Epithelial cell of proximal tubule (primary cell): ENCODE data around the gene LMOD2. TPM values are rescaled to one million over a fixed set of nuclear protein-coding genes. Genes with fewer than 3 reads are reported as not detected.

ENCODE experiments used
- DNase-seq: peaks from one replicate; pipeline ENCODE4 v3.0.0-alpha.2; 2011; ENCODE audit warnings: low read depth
- H3K4me3 ChIP-seq: 2 replicates; pipeline ENCODE4 v1.5.1; 2011; ENCODE audit warnings: low read depth, mild to moderate bottlenecking, low read length
- total RNA-seq: library from RNA; depleted of rRNA; stranded (reverse); fragments of >200 nt; gene quantifications from 2 replicates; pipeline ENCODE4 v1.2.3, GENCODE V29; 2015
- TF ChIP-seq, protein P1 (sequence below): conservative IDR thresholded peaks from 2 replicates; pipeline ENCODE4 v1.5.1; 2012; ENCODE audit warnings: low read depth, mild to moderate bottlenecking, low read length

LMOD2 gene
- total RNA-seq, 1 donor from 2014 or later, result not detected

DNA sequence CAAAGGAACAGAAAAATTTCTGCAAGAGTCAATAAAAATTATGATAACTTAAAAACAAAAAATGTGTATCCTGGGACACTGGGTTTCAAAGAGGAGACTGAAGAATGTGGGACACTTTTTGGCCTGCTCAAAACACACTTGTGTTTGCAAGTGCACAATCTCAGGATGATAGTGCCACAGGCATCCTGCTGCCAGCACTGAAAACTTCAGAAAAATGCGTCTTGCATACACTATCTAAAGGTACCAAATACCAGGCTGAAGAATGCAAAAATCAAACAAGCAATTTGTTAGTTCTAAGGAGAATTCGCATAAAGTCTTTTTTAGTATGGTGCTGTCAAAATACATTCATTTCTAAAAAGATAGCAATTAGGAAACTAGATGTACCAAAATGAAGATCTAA, 55.0 kb downstream of the LMOD2 start:
- no peak for DNase-seq
- no peak overlapping the region for H3K4me3 ChIP-seq
- TF ChIP-seq, protein P1, sequence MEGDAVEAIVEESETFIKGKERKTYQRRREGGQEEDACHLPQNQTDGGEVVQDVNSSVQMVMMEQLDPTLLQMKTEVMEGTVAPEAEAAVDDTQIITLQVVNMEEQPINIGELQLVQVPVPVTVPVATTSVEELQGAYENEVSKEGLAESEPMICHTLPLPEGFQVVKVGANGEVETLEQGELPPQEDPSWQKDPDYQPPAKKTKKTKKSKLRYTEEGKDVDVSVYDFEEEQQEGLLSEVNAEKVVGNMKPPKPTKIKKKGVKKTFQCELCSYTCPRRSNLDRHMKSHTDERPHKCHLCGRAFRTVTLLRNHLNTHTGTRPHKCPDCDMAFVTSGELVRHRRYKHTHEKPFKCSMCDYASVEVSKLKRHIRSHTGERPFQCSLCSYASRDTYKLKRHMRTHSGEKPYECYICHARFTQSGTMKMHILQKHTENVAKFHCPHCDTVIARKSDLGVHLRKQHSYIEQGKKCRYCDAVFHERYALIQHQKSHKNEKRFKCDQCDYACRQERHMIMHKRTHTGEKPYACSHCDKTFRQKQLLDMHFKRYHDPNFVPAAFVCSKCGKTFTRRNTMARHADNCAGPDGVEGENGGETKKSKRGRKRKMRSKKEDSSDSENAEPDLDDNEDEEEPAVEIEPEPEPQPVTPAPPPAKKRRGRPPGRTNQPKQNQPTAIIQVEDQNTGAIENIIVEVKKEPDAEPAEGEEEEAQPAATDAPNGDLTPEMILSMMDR, result no peak

DNA sequence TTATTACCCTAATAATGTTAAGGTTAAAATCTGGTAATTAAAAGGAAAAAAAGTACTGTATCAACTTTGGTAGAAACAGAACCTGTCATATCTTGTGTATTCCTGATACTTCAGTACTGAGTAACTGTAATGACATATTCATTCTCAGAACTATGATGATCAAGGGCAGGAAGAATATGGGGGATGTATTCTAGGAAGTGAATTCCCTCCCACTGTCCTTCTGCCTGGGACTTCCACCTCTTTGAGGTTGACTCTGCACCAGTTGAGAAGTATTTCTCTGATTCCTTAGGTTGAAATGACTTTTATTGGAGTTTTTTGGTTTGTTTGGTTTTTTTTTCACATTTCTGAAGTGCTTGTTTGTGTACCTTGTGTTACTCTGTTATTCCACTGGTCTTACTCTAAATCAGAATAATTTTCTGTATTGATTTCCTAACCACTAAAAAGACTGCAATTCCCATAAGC, 56.2 kb downstream of the LMOD2 start:
- H3K4me3 ChIP-seq, result no peak overlapping the region

DNA sequence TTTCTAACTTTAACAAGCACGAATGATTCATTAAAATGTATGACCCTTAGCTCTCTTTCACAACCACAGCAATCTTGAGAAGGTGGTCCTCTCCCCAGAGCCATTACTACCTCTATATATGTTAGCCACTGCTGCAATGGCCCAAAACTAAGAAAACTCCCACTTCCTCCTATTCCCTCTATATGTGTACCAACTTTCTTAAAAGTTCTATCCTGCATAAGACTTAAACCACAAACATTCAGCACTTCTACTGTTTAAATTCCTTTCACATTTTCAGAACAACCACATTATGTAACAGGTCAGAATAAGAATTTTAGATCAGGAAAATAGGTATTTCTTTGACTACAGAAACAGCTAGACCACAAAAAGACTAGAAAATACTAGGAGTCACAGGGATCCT, 57.0 kb downstream of the LMOD2 start:
- TF ChIP-seq, protein P1, result no peak
- no peak for DNase-seq

More for the DNA sequence above, 56.2 kb downstream of the LMOD2 start:
- TF ChIP-seq, protein P1, result no peak
- no peak for DNase-seq

More for the DNA sequence above, 57.0 kb downstream of the LMOD2 start:
- no peak overlapping the region for H3K4me3 ChIP-seq

Other genes starting within 250 kb of the LMOD2 start
- gene IQUB, start 121.3 kb upstream of the LMOD2 start, total RNA-seq, result under 0.01 and 0.07 TPM in 2 replicates
- gene NDUFA5, start 98.0 kb upstream of the LMOD2 start, total RNA-seq, result 30.1 and 31.4 TPM in 2 replicates
- gene ASB15, start 54.0 kb upstream of the LMOD2 start, total RNA-seq, result not detected in 2 replicates
- gene WASL, start 93.1 kb downstream of the LMOD2 start, total RNA-seq, result 15.6 and 20.4 TPM in 2 replicates
- not detected in 2 replicates for gene HYAL4, start 189.3 kb downstream of the LMOD2 start, total RNA-seq